GM21390 (cell line): ENCODE measurements around the gene HP1BP3.
"Not testable (repeated sequence)": the region's sequence is repeated elsewhere in the genome, so short reads cannot be mapped to it uniquely, and the experiment has no call there.

ENCODE experiments used
- ATAC-seq: cut with Tn5 transposase; IDR thresholded peaks from one replicate; pipeline ENCODE4 v1.9.1; 2021; ENCODE audit not compliant: unreplicated experiment

Gene HP1BP3

GRCh38 chr1:20787029-20787839 lies at the start of gene HP1BP3:
Gene HP1BP3 (minus strand): TSS chr1:20787307. CDS start chr1:20780440, 6,867 bp downstream.
- ATAC-seq, result peak; percentile 51

- ATAC-seq, result no peak
Observed at GRCh38 chr1:20836230-20836629, 49.1 kb upstream of the HP1BP3 start.

GRCh38 chr1:20834780-20835179 lies 47.7 kb upstream of the HP1BP3 start:
- no peak for ATAC-seq

- no peak for ATAC-seq
Observed at GRCh38 chr1:20834192-20834591, 47.1 kb upstream of the HP1BP3 start.

DNA sequence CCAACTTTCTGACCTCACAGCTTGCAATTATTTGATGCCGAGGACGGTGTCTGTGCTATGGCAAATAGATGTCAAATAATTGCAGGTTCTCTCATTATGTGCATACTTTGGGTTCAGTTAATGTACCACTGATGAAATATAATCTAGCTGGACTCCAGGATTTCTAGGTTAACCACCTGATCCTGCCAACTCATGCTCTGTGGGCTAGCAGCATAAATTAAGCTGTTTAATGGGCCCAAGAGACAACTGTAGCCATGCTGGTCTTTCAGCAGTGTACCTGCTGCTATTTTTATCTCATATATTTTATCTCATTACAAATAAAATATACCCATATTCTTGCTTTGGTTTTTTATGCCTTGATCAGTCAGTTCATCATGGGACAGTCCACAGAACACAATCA lies 43.3 kb upstream of the HP1BP3 start:
- no peak for ATAC-seq

DNA sequence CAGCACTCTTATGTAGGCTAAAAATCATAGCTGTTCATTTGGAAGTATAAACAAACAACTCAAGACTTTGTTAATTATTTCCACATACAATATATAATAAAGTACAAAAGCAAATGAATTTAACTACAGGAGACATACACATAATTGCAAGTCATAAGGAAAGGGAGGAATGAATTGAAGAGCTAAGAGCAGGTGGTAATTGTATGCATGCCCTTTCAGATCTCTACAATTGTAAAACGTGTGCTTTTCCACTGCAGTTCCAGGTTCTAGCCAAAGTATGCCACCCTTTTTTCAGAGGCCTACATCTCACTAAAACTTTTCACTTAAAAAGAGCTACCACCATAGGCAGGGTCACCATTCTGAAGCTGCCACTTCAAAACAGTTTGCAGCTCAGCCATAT lies 42.8 kb upstream of the HP1BP3 start:
- ATAC-seq, result no peak

- no peak for ATAC-seq
Observed at GRCh38 chr1:20829531-20829930, 42.4 kb upstream of the HP1BP3 start.

GRCh38 chr1:20823845-20824244 lies 36.7 kb upstream of the HP1BP3 start:
- ATAC-seq, result no peak

DNA sequence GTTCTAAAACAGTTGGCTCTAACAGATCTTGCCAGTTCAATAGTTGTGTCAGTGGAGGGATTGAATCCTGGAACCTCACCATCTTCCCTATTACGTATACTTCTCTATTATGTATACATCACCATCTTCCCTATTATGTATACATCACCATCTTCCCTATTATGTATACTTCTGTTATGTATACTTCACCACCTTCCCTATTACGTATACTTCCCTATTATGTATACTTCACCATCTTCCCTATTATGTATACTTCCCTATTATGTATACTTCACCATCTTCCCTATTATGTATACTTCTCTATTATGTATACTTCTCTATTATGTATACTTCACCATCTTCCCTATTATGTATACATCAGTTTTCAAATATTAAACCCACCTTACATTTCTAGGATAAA lies 34.4 kb upstream of the HP1BP3 start:
- no peak for ATAC-seq

- no peak for ATAC-seq
Observed at GRCh38 chr1:20819818-20820217, 32.7 kb upstream of the HP1BP3 start.

- no peak for ATAC-seq
Observed at GRCh38 chr1:20814534-20814871, 27.4 kb upstream of the HP1BP3 start.

DNA sequence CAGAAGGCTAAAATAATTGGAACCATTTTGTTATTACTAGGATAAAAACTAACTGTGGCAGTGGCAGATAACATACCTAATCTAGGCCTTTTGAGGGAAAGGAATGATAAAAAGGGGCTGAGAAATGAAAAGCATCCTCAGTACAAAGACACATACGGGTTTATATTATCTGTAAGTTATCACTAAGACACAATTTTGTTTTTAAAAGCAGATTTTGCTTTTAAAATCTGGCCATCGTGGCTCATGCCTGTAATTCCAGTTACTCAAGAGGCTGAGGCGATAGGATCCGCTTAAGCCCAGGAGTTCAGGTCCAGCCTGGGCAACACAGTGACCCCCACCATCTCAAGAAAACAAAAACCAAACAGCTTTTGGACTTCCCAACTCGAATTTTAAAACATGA lies 24.8 kb upstream of the HP1BP3 start:
- ATAC-seq, result no peak

DNA sequence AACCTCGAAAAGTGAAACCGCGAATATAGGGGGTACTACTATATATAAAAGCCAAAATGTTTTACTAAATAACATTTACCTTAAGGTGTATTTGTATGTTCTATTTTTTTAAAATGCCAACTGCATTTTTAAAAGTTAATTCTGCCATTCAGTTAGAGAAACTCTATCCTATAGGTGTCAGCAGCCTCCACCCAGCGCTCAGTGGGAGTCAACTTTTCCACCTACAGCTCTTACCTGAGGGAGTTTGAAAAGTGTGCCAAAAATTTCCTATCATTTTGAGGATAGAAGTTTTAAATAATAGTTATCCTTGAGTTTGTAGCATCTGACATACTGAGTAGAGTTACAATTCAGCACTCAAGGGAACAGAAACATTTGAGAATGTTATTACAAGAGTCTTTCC lies 6.1 kb upstream of the HP1BP3 start:
- no peak for ATAC-seq

- ATAC-seq, result no peak
Observed at GRCh38 chr1:20792196-20792595, 5.1 kb upstream of the HP1BP3 start.

- ATAC-seq, result no peak
Observed at GRCh38 chr1:20790785-20791184, 3.7 kb upstream of the HP1BP3 start.

DNA sequence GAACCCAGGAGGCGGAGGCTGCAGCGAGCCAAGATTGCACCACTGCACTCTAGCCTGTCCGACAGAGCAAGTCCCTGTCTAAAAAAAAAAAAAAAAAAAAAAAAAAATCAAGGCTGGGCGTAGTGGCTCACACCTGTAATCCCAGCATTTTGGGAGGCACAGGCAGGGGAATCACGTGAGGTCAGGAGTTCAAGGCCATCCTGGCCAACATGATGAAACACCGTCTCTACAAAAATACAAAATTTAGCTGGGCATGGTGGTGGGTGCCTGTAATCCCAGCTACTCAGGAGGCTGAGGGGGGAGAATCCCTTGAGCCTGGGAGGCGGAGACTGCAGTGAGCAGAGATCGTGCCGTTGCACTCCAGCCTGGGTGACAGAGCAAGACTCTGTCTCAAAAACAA lies 2.5 kb upstream of the HP1BP3 start:
- ATAC-seq, result not testable (repeated sequence)

- ATAC-seq, result no peak
Observed at GRCh38 chr1:20787840-20788795, 1.0 kb upstream of the HP1BP3 start.

DNA sequence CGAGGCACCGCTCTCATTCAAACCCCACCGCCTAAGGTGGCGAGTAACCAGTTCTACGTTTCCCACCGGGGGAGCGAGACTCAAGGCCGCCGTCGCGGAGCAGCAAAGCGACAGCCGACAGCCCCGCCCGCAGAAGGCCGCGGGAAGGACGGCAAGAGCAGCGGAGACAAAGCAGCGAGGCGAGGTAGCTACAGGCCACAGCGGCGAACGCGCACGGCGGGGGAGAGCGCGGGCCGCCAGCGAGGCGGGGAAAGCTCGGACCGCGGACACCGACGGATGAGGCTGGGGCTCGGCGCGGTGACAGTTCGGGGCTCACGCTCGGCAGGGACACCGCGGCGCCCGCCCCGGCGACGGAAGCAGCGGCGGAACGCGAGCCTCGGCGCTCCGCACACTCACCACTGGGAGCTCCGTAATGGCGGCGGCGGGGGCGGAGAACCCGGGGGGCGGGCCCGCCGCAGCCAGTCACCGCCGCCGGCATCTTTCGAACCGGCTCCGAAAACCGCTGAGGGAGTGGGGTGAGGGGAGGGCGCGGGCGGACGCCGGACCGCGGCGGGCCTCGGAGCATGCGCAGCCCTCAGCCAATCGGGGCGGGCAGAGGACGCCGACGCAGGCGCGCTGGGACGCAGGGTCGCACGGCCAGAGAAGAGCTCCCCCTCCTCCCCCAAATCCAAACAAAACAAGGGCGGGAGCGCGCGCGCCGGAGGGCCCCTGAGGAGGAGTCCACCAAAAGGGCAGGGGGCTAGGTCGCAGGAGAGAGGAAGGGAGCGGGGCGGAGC lies 666 bp downstream of the HP1BP3 start:
- peak; percentile 68 for ATAC-seq

DNA sequence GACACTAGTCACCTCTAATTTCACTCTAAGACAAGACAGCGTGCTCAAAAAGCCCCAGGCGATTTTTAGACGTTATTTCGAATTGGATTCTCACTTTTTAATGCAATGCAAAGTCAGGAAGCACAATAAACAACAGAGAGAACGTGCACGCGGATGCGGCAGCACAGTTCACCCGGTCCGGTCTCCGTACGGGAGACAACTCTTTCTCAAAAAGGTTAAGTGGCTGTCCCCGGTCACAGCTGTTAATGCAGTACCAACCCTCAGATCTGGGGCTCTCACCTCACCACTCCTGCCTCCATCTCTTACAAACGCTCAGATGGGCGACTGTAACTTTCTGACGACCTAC lies 1.2 kb downstream of the HP1BP3 start:
- ATAC-seq, result peak; percentile 2

GRCh38 chr1:20775700-20776099 lies 11.4 kb downstream of the HP1BP3 start:
- ATAC-seq, result no peak

GRCh38 chr1:20771780-20772179 lies 15.3 kb downstream of the HP1BP3 start:
- ATAC-seq, result no peak
